CD4-positive, alpha-beta memory T cell (primary cell): ENCODE data around the gene GNAL. TPM values are rescaled to one million over a fixed set of nuclear protein-coding genes. Genes with fewer than 3 reads are reported as not detected.
A peak's percentile ranks its signal among the peaks of the same experiment; 100 is the strongest.

Experiments
- CTCF ChIA-PET: fragments of 350-600 bp; sonication (Branson Sonifier 250); formaldehyde crosslinking; loops from one replicate; lab custom pipeline; 2021; ENCODE audit warnings: inconsistent platforms; ENCODE audit not compliant: partially characterized antibody; lab: Charles Lee
- POLR2A ChIA-PET: fragments of 350-600 bp; sonication (Branson Sonifier 250); formaldehyde crosslinking; loops from one replicate; lab custom pipeline; 2021; ENCODE audit not compliant: partially characterized antibody; lab: Charles Lee
- DNase-seq, 5 donors: peaks; one replicate each; pipeline versions ENCODE4 v3.0.0 to v3.0.0-alpha.2; 2020 to 2022; ENCODE audit warnings: mixed read lengths in 1 of 5
- H3K27ac ChIP-seq: one replicate; pipeline ENCODE4 v1.7.0; 2013; ENCODE audit warnings: low read depth, low read length
- H3K27me3 ChIP-seq: 2 replicates; pipeline ENCODE4 v1.7.0; 2013; ENCODE audit warnings: mild to moderate bottlenecking, low read length, moderate library complexity; ENCODE audit not compliant: insufficient read depth
- H3K36me3 ChIP-seq: 2 replicates; pipeline ENCODE4 v1.7.0; 2013; ENCODE audit warnings: mild to moderate bottlenecking, low read length, moderate library complexity; ENCODE audit not compliant: insufficient read depth
- H3K4me1 ChIP-seq: 2 replicates; pipeline ENCODE4 v1.7.0; 2013; ENCODE audit warnings: mild to moderate bottlenecking, low read length, moderate library complexity; ENCODE audit not compliant: insufficient read depth
- H3K4me3 ChIP-seq, 2 donors: one replicate each; pipeline ENCODE4 v1.7.0; 2013; ENCODE audit warnings: low read length in 2 of 2, mild to moderate bottlenecking in 1 of 2
- H3K9me3 ChIP-seq, 2 donors: one replicate each; pipeline ENCODE4 v1.7.0; 2013; ENCODE audit warnings: low read length in 2 of 2, control low read depth in 1 of 2; ENCODE audit not compliant: control insufficient read depth in 1 of 2
- H3K27ac Mint-ChIP-seq, 7 donors: one replicate each; pipeline ENCODE4 v1.8.0; 2020 to 2021; ENCODE audit warnings: mixed read lengths in 7 of 7, mild to moderate bottlenecking in 6 of 7, inconsistent platforms in 3 of 7, moderate library complexity in 3 of 7
- H3K27me3 Mint-ChIP-seq, 2 donors: one replicate each; pipeline ENCODE4 v1.8.0; 2020 to 2021; ENCODE audit warnings: mixed read lengths in 2 of 2
- H3K36me3 Mint-ChIP-seq, 2 donors: one replicate each; pipeline ENCODE4 v1.8.0; 2020 to 2021; ENCODE audit warnings: mixed read lengths in 2 of 2, inconsistent platforms in 1 of 2, mild to moderate bottlenecking in 1 of 2
- H3K4me1 Mint-ChIP-seq, 4 donors: one replicate each; pipeline ENCODE4 v1.8.0; 2020 to 2021; ENCODE audit warnings: mixed read lengths in 4 of 4, mild to moderate bottlenecking in 1 of 4
- H3K4me3 Mint-ChIP-seq, 8 donors: one replicate each; pipeline ENCODE4 v1.8.0; 2020 to 2021; ENCODE audit warnings: mixed read lengths in 8 of 8, mild to moderate bottlenecking in 7 of 8, moderate library complexity in 6 of 8, inconsistent platforms in 3 of 8
- H3K9me3 Mint-ChIP-seq, 8 donors: one replicate each; pipeline ENCODE4 v1.8.0; 2020 to 2021; ENCODE audit warnings: mixed read lengths in 8 of 8, mild to moderate bottlenecking in 5 of 8, inconsistent platforms in 3 of 8, moderate library complexity in 1 of 8
- intact Hi-C: fragments of 100-400 bp; cut with micrococcal nuclease; formaldehyde crosslinking; loops from one replicate; pipeline ENCODE4 v1.15.1; 2023
- polyA plus RNA-seq, 2 donors: library from polyadenylated mRNA; unstranded; fragments of 300-500 nt; fragmentation: Illumina TruSeq; gene quantifications; one replicate each; pipeline ENCODE4 v1.2.3, GENCODE V29; 2021
- total RNA-seq, 2 experiments: library from RNA; stranded (reverse); gene quantifications; one replicate each; pipeline ENCODE4 v1.2.3, GENCODE V29; 2021

Gene GNAL
- total and polyA plus RNA-seq, 4 experiments from 2014 or later, result 0.20 to 0.33 (median 0.26) TPM; not detected in 1

DNA sequence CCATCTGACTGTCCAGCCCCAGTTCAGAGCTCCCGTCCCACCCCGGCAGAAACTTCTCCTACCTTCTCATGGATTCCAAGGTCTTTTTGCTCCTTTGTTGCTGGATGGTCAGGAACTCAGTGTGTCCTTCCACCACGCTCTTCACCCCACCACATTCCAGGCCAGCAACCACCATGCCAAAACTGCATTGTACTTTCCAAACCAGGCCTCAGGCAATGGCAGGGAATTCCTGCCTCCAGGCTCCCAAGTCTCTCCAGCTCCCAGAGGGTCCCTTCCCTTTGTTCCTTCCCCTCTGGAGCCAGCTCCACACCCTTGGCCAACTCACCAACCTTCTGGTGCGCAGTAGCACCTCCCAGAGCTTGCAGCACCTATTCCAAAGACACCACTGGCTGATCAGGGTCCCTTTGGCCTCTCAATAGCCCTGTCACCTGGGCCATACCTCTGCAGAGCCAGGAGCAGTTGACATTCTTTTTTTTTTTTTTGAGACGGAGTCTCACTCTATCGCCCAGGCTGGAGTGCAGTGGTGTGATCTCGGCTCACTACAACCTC is 170.3 kb downstream of the GNAL start:
- no peak overlapping the region for H3K4me3 ChIP-seq
- H3K9me3 ChIP-seq, result no peaks in the 10 kb centered on the region
- CTCF ChIA-PET, result no interaction called here
- H3K27me3 ChIP-seq, result no peaks in the 10 kb centered on the region
- no peak overlapping the region for H3K27ac Mint-ChIP-seq
- peaks cover 0 to 4% of the 10 kb centered on the region in 2 donors for H3K36me3 Mint-ChIP-seq
- no peaks in the 10 kb centered on the region for H3K27me3 Mint-ChIP-seq
- no peaks in the 10 kb centered on the region for H3K36me3 ChIP-seq
- H3K9me3 Mint-ChIP-seq, result no peaks in the 10 kb centered on the region
- peaks cover 6% of the 10 kb centered on the region for H3K4me1 ChIP-seq
- H3K4me3 Mint-ChIP-seq, result no peak overlapping the region
- no peak for DNase-seq
- intact Hi-C loops, result no loop called here
- POLR2A ChIA-PET, result no interaction called here
- H3K4me1 Mint-ChIP-seq, result peaks cover 1 to 8% (median 5%) of the 10 kb centered on the region in 4 donors
- no peak overlapping the region for H3K27ac ChIP-seq

GRCh38 chr18:11859903-11860407 is 170.9 kb downstream of the GNAL start:
- peaks cover 2% of the 10 kb centered on the region for H3K4me1 ChIP-seq
- POLR2A ChIA-PET, result no interaction called here
- H3K27me3 Mint-ChIP-seq, result no peaks in the 10 kb centered on the region
- intact Hi-C loops, result no loop called here
- no peaks in the 10 kb centered on the region for H3K27me3 ChIP-seq
- no peak overlapping the region for H3K4me3 ChIP-seq
- peak overlapping the region in 2 of 7 donors; percentile 16 to 31 for H3K27ac Mint-ChIP-seq
- no peak overlapping the region for H3K27ac ChIP-seq
- no peaks in the 10 kb centered on the region for H3K9me3 Mint-ChIP-seq
- H3K4me1 Mint-ChIP-seq, result peaks cover 1 to 5% (median 3%) of the 10 kb centered on the region in 4 donors
- no peak for DNase-seq
- peaks cover 0 to 4% of the 10 kb centered on the region in 2 donors for H3K36me3 Mint-ChIP-seq
- no peaks in the 10 kb centered on the region for H3K36me3 ChIP-seq
- H3K4me3 Mint-ChIP-seq, result no peak overlapping the region
- CTCF ChIA-PET, result interaction anchor here (1.0 kb wide), 1 partner anchor 10 kb away, joined by 3 read pairs; no protein-coding TSS in a partner anchor
- H3K9me3 ChIP-seq, result no peaks in the 10 kb centered on the region

DNA sequence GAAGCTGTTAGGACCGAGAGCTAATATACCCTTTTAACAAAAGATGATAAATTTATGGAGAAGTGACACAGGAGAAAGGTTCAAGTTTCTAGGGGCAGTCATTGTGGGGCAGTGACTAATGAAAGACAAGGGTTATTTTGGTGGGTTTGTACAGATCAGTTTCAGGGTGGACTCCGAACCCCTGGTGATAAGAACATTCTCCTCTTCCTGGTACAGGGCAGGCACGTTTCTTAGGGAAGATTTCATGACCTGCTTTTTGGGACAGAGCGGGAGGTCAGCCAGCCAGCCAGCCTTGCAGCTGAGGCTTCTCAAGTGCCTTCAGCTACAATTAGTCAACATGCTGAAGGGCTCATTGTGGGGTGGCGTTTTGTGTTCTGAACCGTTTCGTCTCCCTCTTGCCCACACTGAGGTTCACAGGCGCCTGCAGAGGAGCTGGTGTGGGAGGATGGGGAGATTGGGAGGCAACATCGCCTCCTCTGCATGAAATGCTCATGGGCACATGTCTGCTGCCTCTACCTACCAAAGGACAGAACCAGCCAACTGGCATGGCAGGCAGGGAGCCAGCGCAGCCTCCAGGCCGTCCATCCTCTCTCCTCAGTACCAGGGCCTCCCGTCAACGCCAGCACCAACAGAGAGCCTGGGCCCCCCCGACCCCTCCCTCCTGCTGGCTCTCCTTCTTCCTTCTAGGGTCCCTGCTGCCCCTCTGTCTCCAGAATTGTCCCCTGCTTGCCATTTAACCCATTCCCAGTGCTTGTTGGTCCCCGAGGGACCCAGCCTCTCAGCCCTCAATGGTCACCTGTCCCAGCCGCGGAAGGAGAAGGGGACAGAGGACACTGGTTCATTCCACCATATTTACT is 171.8 kb downstream of the GNAL start:
- DNase-seq, result no peak
- CTCF ChIA-PET, result interaction anchor here (1.0 kb wide), 1 partner anchor 11 kb away, joined by 3 read pairs; no protein-coding TSS in a partner anchor
- Mint-ChIP-seq H3K36me3 (no peaks in the 10 kb centered on the region), H3K9me3 (no peaks in the 10 kb centered on the region), H3K4me1 (peaks cover 0 to 2% (median under 1%) of the 10 kb centered on the region in 4 donors), H3K27me3 (peaks cover 0 to 1% of the 10 kb centered on the region in 2 donors), H3K27ac (no peak overlapping the region), H3K4me3 (no peak overlapping the region)
- no peaks in the 10 kb centered on the region for H3K27me3 ChIP-seq
- H3K4me3 ChIP-seq, result no peak overlapping the region
- POLR2A ChIA-PET, result no interaction called here
- no peaks in the 10 kb centered on the region for H3K4me1 ChIP-seq
- no peaks in the 10 kb centered on the region for H3K36me3 ChIP-seq
- intact Hi-C loops, result no loop called here
- no peaks in the 10 kb centered on the region for H3K9me3 ChIP-seq
- no peak overlapping the region for H3K27ac ChIP-seq

GRCh38 chr18:11861583-11862288 is 172.7 kb downstream of the GNAL start:
- intact Hi-C loops, result no loop called here
- Mint-ChIP-seq H3K4me3 (no peak overlapping the region), H3K27ac (no peak overlapping the region), H3K9me3 (no peaks in the 10 kb centered on the region), H3K36me3 (no peaks in the 10 kb centered on the region), H3K4me1 (peaks cover 0 to 2% (median under 1%) of the 10 kb centered on the region in 4 donors), H3K27me3 (peaks cover 0 to 1% of the 10 kb centered on the region in 2 donors)
- no peaks in the 10 kb centered on the region for H3K36me3 ChIP-seq
- no peak overlapping the region for H3K4me3 ChIP-seq
- H3K4me1 ChIP-seq, result no peaks in the 10 kb centered on the region
- no peaks in the 10 kb centered on the region for H3K27me3 ChIP-seq
- POLR2A ChIA-PET, result no interaction called here
- DNase-seq, result no peak
- no peaks in the 10 kb centered on the region for H3K9me3 ChIP-seq
- H3K27ac ChIP-seq, result no peak overlapping the region
- CTCF ChIA-PET, result no interaction called here

DNA sequence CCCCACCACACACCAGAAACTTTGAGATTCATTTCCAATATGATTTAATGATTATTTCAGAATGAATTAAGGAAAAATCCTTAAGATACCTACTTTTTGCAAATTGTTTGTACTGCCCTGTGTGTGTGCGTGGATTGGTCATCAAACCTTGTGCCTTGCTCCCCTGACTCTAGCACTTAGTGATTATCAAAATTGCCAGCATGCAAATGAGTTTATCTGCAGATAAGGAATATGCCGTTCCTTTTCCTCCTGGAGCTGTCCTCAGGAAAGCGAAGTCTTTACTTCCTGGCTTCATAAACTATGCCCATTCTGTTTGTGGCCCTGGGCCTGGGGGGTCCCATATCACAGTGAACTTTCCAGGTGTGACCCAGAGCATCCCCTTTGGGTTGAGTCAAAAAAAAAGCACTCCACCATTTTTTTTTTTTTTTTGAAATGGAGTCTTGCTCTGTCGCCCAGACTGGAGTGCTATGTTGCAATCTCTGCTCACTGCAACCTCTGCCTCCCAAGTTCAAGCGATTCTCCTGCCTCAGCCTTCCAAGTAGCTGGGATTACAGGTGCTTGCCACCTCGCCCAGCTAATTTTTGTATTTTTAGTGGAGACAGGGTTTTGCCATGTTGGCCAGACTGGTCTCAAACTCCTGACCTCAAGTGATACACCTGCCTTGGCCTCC is 173.5 kb downstream of the GNAL start:
- Mint-ChIP-seq H3K9me3 (no peaks in the 10 kb centered on the region), H3K27me3 (peaks cover 0 to 1% of the 10 kb centered on the region in 2 donors), H3K4me3 (no peak overlapping the region), H3K27ac (no peak overlapping the region), H3K4me1 (peaks cover 0 to 2% (median 0%) of the 10 kb centered on the region in 4 donors), H3K36me3 (no peaks in the 10 kb centered on the region)
- H3K36me3 ChIP-seq, result no peaks in the 10 kb centered on the region
- intact Hi-C loops, result no loop called here
- CTCF ChIA-PET, result no interaction called here
- no peak overlapping the region for H3K4me3 ChIP-seq
- POLR2A ChIA-PET, result no interaction called here
- DNase-seq, result no peak
- no peaks in the 10 kb centered on the region for H3K27me3 ChIP-seq
- no peaks in the 10 kb centered on the region for H3K9me3 ChIP-seq
- no peak overlapping the region for H3K27ac ChIP-seq
- H3K4me1 ChIP-seq, result no peaks in the 10 kb centered on the region

- H3K9me3 Mint-ChIP-seq, result no peaks in the 10 kb centered on the region
- Histone ChIP-seq H3K27me3 (no peaks in the 10 kb centered on the region), H3K9me3 (no peaks in the 10 kb centered on the region), H3K36me3 (no peaks in the 10 kb centered on the region), H3K4me1 (no peaks in the 10 kb centered on the region), H3K4me3 (no peak overlapping the region), H3K27ac (no peak overlapping the region)
- H3K36me3 Mint-ChIP-seq, result no peaks in the 10 kb centered on the region
- intact Hi-C loops, result no loop called here
- no peaks in the 10 kb centered on the region for H3K4me1 Mint-ChIP-seq
- H3K27me3 Mint-ChIP-seq, result peaks cover 0 to 5% of the 10 kb centered on the region in 2 donors
- H3K27ac Mint-ChIP-seq, result no peak overlapping the region
- DNase-seq, result no peak
- POLR2A ChIA-PET, result no interaction called here
- CTCF ChIA-PET, result no interaction called here
- no peak overlapping the region for H3K4me3 Mint-ChIP-seq
Measured at GRCh38 chr18:11864471-11864870, 175.4 kb downstream of the GNAL start.
